HG03095 (cell line): ENCODE results near the gene APOBEC4.
"Not testable (repeated sequence)": the region's sequence is repeated elsewhere in the genome, so short reads cannot be mapped to it uniquely, and the experiment has no call there.

Experiments
- ATAC-seq: cut with Tn5 transposase; IDR thresholded peaks from one replicate; pipeline ENCODE4 v1.9.1; 2021; ENCODE audit warnings: moderate library complexity; ENCODE audit not compliant: unreplicated experiment

APOBEC4 gene

GRCh38 chr1:183635606-183636333, 17.3 kb downstream of the APOBEC4 start, which contains the start of gene ARPC5:
TSS of gene ARPC5 (minus strand) at chr1:183635783. CDS start at chr1:183635659, 124 bp downstream.
- ATAC-seq = peak; percentile 85

GRCh38 chr1:183635099-183635605, 18.0 kb downstream of the APOBEC4 start:
- ATAC-seq = peak; percentile 7

- ATAC-seq = no peak
Observed at GRCh38 chr1:183634429-183635065, 18.6 kb downstream of the APOBEC4 start.

GRCh38 chr1:183633676-183634343, 19.3 kb downstream of the APOBEC4 start:
- ATAC-seq = peak; percentile 45

DNA sequence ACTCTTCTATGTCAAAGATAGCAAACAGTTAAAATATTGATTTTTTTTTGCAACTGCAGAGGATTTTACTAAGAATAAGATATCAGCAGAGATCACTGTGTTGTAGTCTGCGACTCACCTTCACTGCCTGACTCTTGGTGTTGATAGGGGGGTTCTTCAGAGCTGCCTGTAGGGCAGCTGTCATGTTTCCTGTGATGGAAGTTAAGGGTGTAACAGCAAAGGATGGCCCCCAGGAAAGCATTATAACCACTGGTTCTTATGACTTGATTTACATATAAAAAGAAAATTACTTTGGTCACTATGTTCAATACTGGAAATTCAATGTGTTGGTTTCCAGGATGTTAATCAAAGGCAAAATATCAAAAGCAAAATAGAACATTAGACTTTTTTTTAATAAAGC, 20.2 kb downstream of the APOBEC4 start:
- ATAC-seq = no peak

- ATAC-seq = no peak
Observed at GRCh38 chr1:183632114-183632513, 21.0 kb downstream of the APOBEC4 start.

- no peak for ATAC-seq
Observed at GRCh38 chr1:183630748-183631147, 22.4 kb downstream of the APOBEC4 start.

DNA sequence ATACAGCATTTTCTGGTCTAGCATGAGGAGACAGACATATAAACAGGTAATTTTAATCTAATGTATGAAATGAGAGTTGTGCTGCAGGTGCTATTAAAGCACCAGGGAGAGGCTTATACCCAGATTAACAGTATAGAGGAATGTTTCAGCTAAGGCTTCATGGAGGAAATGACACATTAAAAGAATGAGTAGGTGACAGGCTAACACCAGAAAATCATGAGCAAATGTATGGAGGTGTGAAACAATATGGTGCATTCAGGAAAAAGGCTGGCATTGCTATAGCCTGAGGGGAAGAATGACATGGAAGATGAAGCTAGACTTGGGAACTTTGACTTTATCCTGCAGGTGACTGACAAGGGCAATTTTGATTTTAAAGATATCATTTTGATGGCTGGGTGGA, 24.6 kb downstream of the APOBEC4 start:
- ATAC-seq = no peak

DNA sequence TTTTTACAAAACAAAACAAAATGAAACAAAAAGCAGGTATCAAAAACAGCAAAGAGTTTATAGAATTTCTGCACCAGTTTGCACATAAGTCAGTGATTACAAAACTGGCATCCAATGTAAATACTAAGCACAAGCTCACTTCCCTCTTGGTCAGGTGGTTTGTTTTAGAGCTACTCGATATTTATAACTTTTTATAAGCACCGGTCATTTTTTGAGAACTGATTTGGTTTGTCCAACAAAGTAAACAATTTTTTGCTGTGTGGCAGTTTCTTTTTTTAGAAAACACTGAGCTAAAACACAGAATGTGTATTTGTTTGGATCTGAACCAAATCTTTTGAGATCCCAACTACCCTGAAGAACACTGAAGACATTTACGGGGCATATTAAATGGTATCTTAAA, 26.9 kb downstream of the APOBEC4 start:
- ATAC-seq = not testable (repeated sequence)

DNA sequence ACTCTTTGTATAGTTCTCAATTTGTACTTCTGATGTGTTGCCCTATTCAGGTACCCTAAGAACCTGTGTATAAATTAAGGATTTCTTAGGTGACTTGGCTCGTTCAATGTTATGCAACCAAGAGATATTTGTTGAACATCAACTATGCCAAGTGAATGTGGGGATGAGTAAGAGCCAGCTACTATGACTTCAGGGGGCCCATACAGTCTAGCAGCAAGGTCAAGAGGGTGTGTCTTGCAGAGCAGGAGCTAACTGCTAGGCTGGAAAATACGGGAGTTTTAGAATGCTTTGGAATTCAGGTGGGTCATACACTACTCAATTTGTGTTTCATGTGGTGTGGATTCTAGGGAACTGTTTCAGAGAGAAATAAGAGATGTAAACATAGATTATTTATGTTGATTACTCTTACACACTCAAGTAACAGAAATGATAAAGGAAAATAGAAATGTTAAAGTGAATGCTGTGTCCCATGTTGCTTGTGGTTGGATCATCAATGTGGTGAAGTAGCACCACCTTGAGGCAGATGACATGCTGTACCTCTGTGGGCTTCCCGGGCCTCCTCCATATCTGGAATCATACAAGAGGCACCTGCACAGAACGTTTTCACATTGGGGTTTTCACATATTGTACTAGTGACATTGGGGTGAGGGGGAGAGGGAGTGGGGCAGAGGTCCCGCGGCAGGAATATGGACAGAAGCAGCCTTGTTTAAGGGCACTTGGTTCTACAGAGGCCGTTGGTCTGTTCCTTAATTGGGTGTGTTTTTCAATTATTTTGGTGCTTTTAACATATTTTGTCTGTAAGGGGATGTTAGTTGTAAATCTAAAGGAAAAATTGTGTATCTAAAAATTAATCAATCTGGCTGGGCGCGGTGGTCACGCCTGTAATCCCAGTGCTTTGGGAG, 30.0 kb downstream of the APOBEC4 start:
- ATAC-seq = peak; percentile 91

GRCh38 chr1:183622013-183622412, 31.1 kb downstream of the APOBEC4 start:
- no peak for ATAC-seq

- no peak for ATAC-seq
Observed at GRCh38 chr1:183620311-183620710, 32.8 kb downstream of the APOBEC4 start.

- no peak for ATAC-seq
Observed at GRCh38 chr1:183619781-183620180, 33.3 kb downstream of the APOBEC4 start.

DNA sequence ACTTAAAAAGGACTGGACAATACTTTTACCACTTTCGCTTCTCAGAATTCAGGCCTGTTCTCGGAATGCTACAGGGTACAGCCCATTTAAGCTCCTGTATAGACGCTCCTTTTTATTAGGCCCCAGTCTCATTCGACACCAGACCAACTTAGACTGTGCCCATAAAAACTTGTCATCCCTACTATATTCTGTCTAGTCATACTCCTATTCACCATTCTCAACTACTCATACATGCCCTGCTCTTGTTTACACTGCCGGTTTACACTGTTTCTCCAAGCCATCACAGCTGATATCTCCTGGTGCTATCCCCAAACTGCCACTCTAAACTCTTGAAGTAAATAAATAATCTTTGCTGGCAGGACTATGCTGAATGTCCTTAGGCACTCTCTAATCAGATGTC, 34.9 kb downstream of the APOBEC4 start:
- not testable (repeated sequence) for ATAC-seq

GRCh38 chr1:183612975-183613374, 40.1 kb downstream of the APOBEC4 start:
- not testable (repeated sequence) for ATAC-seq

- no peak for ATAC-seq
Observed at GRCh38 chr1:183612407-183612806, 40.7 kb downstream of the APOBEC4 start.

- no peak for ATAC-seq
Observed at GRCh38 chr1:183611021-183611420, 42.1 kb downstream of the APOBEC4 start.

- ATAC-seq = no peak
Observed at GRCh38 chr1:183609759-183610452, 43.2 kb downstream of the APOBEC4 start.

- ATAC-seq = peak; percentile 33
Observed at GRCh38 chr1:183609313-183609712, 43.8 kb downstream of the APOBEC4 start.
